ENCODE results near the gene RGSL1.

Gene RGSL1

DNA sequence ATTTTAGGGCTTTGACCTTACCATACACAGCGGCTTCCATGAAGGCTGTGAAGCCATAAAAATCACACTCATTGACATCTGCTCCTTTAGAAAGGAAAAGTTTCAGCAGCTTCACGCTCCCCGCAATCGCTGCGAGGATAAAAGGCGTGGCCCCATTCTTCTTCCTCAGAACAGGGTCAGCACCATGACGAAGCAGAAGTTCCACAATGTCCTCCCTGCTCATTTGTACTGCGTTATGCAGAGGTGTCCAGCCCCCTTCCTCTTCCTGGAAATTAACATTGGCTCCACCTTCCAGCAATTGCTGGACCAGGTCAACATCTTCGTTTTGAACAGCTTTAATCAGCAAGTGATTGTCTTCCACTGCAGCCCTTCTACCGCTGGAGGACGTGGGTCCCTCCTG, 136.4 kb downstream of the RGSL1 start:
- no peak for DNase-seq (ENCODE audit: low read depth)
- no peak overlapping the region for H3K4me3 ChIP-seq (ENCODE audit: low read depth, low read length)
- in situ Hi-C loops (cut with HindIII; ENCODE audit: low sequenced_read_pairs): no loop called here
- TF ChIP-seq, protein P1, sequence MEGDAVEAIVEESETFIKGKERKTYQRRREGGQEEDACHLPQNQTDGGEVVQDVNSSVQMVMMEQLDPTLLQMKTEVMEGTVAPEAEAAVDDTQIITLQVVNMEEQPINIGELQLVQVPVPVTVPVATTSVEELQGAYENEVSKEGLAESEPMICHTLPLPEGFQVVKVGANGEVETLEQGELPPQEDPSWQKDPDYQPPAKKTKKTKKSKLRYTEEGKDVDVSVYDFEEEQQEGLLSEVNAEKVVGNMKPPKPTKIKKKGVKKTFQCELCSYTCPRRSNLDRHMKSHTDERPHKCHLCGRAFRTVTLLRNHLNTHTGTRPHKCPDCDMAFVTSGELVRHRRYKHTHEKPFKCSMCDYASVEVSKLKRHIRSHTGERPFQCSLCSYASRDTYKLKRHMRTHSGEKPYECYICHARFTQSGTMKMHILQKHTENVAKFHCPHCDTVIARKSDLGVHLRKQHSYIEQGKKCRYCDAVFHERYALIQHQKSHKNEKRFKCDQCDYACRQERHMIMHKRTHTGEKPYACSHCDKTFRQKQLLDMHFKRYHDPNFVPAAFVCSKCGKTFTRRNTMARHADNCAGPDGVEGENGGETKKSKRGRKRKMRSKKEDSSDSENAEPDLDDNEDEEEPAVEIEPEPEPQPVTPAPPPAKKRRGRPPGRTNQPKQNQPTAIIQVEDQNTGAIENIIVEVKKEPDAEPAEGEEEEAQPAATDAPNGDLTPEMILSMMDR (IDR thresholded peaks at IDR 0.05; ENCODE audit: low read depth, low read length, missing control alignments): no peak

DNA sequence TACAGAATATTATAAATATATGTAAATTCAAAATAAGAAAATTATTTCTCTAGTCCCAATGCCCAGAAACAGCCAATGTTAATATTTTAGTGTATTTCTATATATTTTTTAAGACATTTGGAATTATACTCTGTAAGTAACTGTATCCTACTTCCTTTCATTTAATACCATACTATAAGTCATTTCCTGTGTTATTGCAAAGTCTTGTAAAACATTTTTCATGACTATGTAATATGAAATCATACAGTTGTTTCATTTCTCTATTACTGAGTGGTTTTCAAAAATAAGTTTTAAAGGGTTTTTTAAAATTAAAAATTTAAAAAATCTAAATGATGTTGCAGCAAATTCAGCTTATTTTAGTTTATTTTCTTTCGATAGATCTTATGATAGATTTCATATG, 137.1 kb downstream of the RGSL1 start:
- TF ChIP-seq, protein P1 (IDR thresholded peaks at IDR 0.05; ENCODE audit: low read depth, low read length, missing control alignments): no peak
- in situ Hi-C loops (cut with HindIII; ENCODE audit: low sequenced_read_pairs): no loop called here
- DNase-seq (ENCODE audit: low read depth): no peak
- no peak overlapping the region for H3K4me3 ChIP-seq (ENCODE audit: low read depth, low read length)

DNA sequence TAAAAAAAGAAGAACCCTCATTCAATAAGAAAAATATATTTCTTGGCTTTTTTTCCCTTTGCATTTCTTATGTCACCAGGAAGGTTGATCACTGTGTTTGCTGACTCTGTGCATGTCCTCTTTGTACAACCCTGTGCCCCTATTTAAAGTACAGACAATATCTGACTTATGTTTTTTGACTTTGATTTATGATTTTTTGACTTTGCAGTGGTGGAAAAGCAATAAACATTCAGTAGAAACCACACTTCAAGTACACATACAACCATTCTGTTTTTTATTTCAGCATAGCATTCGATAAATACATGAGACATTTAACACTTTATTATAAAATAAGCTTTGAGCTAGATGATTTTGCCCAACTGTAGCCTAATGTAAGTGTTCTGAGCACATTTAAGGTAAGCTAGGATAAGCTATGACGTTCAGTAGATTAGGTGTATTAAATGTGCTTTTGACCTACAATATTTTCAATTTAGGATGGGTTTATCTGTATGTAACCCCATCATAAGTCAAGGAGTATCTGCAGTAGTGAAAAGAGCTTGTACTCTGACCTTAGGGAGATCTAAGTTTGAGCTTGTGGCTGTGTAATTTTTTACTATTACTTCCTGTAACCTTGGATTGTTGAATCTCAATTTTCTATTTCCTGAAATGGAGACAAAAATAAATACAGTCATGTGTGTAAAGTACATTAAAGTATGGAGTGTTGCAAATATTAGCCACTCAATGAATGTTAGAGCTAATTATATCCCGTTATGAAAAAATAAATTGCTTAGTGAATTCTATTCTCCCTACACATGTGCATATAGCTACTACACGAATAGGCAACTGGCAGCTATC, 137.9 kb downstream of the RGSL1 start:
- no peak for DNase-seq (ENCODE audit: low read depth)
- peak overlapping the region; percentile 71 for H3K4me3 ChIP-seq (ENCODE audit: low read depth, low read length)
- TF ChIP-seq, protein P1 (IDR thresholded peaks at IDR 0.05; ENCODE audit: low read depth, low read length, missing control alignments): no peak
- in situ Hi-C loops (cut with HindIII; ENCODE audit: low sequenced_read_pairs): no loop called here

DNA sequence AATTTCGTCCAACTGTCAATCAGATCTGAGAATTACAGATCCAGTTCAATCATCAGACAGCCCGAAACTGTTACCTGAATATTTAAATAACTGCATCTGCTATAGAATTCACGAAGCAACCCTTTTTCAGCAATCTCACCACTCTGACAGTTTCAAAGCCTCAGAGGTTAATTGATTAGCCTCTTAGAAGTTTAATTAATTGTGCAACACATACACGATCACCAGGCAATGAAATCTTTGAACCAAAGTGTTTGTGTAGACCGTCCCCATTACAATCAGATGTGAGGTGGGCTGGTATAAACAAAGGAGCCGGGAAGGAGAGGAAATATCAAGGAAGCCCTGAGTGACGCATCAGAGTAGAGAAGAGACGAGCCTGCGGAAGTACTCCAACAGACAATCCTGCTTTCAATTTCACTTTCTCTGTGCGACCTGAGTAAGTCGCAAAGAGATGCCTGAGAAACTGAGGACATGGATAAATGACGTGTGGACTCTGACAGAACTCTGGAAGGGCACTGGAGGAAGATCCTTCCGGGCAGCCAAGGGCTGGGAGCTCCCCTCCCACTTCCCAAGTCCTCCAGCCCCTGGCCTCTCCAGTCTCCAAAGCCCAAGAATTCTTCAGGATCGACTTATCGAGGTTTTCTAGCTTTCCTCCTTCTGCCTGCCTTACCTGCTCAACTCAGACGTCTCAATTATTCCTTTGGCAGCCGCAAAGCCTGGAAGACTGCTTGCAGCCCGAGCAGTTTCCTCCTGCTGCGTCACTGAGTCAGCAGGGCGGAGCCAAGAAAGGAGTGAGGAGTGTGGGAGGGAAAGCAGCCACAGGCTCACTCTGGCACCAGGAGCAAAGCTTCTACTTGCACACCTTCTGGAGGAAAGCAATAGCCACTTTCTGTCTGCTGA, 138.8 kb downstream of the RGSL1 start, which contains the start of gene RNASEL:
Gene RNASEL, minus strand, starts transcription at position 757 of the 897 bp plus-strand sequence. CDS start 2,450 bp downstream, outside the sequence.
- DNase-seq (ENCODE audit: low read depth): no peak
- H3K4me3 ChIP-seq (ENCODE audit: low read depth, low read length): peak within 1 kb of the TSS; percentile 71
- in situ Hi-C loops (cut with HindIII; ENCODE audit: low sequenced_read_pairs): no loop called here
- TF ChIP-seq, protein P1 (IDR thresholded peaks at IDR 0.05; ENCODE audit: low read depth, low read length, missing control alignments): no peak

DNA sequence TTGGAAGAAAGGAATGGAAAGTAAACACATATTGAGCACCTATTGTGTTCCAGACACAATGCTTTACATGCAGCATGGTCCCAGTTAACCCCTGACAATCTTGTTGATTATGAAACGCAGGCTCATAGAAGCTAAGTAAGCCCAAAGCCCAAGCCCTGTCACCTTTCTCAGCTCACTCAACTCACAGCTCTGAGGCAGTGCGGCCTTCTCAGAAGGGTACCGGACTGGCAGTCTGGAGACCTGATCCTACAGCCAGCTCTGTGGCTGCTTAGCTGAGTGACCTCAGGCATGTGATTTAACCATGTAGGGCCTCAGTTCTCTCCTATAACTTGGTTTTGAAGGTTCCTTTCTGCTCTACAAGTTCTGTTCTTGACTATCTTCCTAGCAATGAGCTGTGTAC, 139.6 kb downstream of the RGSL1 start:
- in situ Hi-C loops (cut with HindIII; ENCODE audit: low sequenced_read_pairs): no loop called here
- TF ChIP-seq, protein P1 (IDR thresholded peaks at IDR 0.05; ENCODE audit: low read depth, low read length, missing control alignments): no peak
- no peak for DNase-seq (ENCODE audit: low read depth)
- H3K4me3 ChIP-seq (ENCODE audit: low read depth, low read length): peak overlapping the region; percentile 71

DNA sequence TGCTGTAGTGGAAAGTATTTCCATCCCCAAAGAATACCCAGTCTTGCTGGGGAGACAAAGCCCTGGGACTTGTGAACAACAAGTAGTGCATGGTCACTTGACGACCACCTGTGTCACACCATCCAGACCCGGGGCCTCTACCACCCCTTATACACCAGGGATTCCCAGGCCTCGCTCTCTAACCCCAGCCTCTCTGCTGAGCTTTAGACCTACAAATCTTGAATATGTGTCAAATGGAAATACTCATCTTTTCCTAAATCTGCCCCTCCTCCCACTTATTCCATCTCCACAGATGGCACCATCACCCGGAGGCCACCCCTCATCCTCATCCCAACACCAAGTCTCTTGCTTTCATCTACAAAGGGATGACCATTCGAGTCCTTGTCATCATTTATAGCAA, 140.0 kb downstream of the RGSL1 start:
- in situ Hi-C loops (cut with HindIII; ENCODE audit: low sequenced_read_pairs): no loop called here
- no peak for DNase-seq (ENCODE audit: low read depth)
- H3K4me3 ChIP-seq (ENCODE audit: low read depth, low read length): no peak overlapping the region
- TF ChIP-seq, protein P1 (IDR thresholded peaks at IDR 0.05; ENCODE audit: low read depth, low read length, missing control alignments): no peak
